ENCODE results near the gene PRKAR1B. TPM values are rescaled to one million over a fixed set of nuclear protein-coding genes. Genes with fewer than 3 reads are reported as not detected.

PRKAR1B gene
- total RNA-seq, 1 experiment from 2014 or later = 14.1 TPM

- no peak overlapping the region for H3K4me2 ChIP-seq (ENCODE audit: low read length)
- no peaks in the 10 kb centered on the region for H4K20me1 ChIP-seq (ENCODE audit: insufficient read depth)
- no peak overlapping the region for H3K4me3 ChIP-seq (replicated peaks in 1 of 2; ENCODE audit: low read depth in 1 of 2, low read length in 2 of 2)
- H3K27ac ChIP-seq (ENCODE audit: low read depth, low read length) = no peak overlapping the region
- H3K9me2 ChIP-seq (ENCODE audit: insufficient read depth) = no peaks in the 10 kb centered on the region
- intact Hi-C loops (cut with micrococcal nuclease) = no loop called here
- H3K36me3 ChIP-seq (ENCODE audit: control insufficient read depth in 1 of 2, insufficient read depth in 2 of 2, low read length in 2 of 2) = no peaks in the 10 kb centered on the region
- no peak overlapping the region for H2AFZ ChIP-seq (ENCODE audit: low read depth, low read length, poor library complexity, severe bottlenecking)
- BruUV-seq (replicated peaks) = no TSS peak
- no peaks in the 10 kb centered on the region for H3K27me3 ChIP-seq (ENCODE audit: insufficient read depth, low read length)
- no peaks in the 10 kb centered on the region for H3K79me2 ChIP-seq (ENCODE audit: insufficient read depth, low read length)
- H3K4me1 ChIP-seq (ENCODE audit: control insufficient read depth in 1 of 2, insufficient read depth in 2 of 2, low read length in 2 of 2) = no peaks in the 10 kb centered on the region
- H3K9ac ChIP-seq (ENCODE audit: low read length) = no peak overlapping the region
- CTCF ChIA-PET = no interaction called here
- TF ChIP-seq EGR1 (IDR thresholded peaks at IDR 0.05; ENCODE audit: low read depth) (no peak), MAX (IDR thresholded peaks at IDR 0.05) (no peak)
- RAD21 ChIA-PET (ENCODE audit: low non-redundant PET in 1 of 2, low total read pairs in 2 of 2, uncharacterized antibody in 2 of 2, unreplicated experiment in 2 of 2) = no interaction called here
- ATAC-seq (no peak), DNase-seq (ENCODE audit: low read depth, low spot score) (no peak)
- no peaks in the 10 kb centered on the region for H3K9me3 ChIP-seq (ENCODE audit: control insufficient read depth in 1 of 2, insufficient read depth in 1 of 2, low read depth in 1 of 2, low read length in 2 of 2)
- POLR2A ChIA-PET = no interaction called here
These were observed 116.4 kb downstream of the PRKAR1B start for GRCh38 chr7:610531-611280.

GRCh38 chr7:610141-610530 is 116.9 kb downstream of the PRKAR1B start:
- POLR2A ChIA-PET = no interaction called here
- no peaks in the 10 kb centered on the region for H3K27me3 ChIP-seq (ENCODE audit: insufficient read depth, low read length)
- BruUV-seq (replicated peaks) = no TSS peak
- CTCF ChIA-PET = no interaction called here
- RAD21 ChIA-PET (ENCODE audit: low non-redundant PET in 1 of 2, low total read pairs in 2 of 2, uncharacterized antibody in 2 of 2, unreplicated experiment in 2 of 2) = no interaction called here
- TF ChIP-seq SIN3A (IDR thresholded peaks at IDR 0.05; ENCODE audit: low read depth) (no peak), SRF (IDR thresholded peaks at IDR 0.05; ENCODE audit: low read depth) (no peak), MAX (IDR thresholded peaks at IDR 0.05) (no peak), ZFX (IDR thresholded peaks at IDR 0.05) (no peak), SP1 (IDR thresholded peaks at IDR 0.05; ENCODE audit: low read depth) (no peak), JUND (IDR thresholded peaks at IDR 0.05) (no peak), TCF7L2 (IDR thresholded peaks at IDR 0.05; ENCODE audit: borderline replicate concordance, extremely low read depth, insufficient read depth, insufficient read length) (no peak), ATF3 (IDR thresholded peaks at IDR 0.05) (no peak), EZH2 (IDR thresholded peaks at IDR 0.05) (no peak), POLR2A (IDR thresholded peaks at IDR 0.05; ENCODE audit: borderline replicate concordance, extremely low read depth, insufficient read depth, insufficient read length) (no peak), RAD21 (IDR thresholded peaks at IDR 0.05; ENCODE audit: low read depth) (no peak), REST (IDR thresholded peaks at IDR 0.05; ENCODE audit: low read depth) (no peak), CBX3 (IDR thresholded peaks at IDR 0.05; ENCODE audit: low read depth) (no peak), EZH2phosphoT487 (IDR thresholded peaks at IDR 0.05; ENCODE audit: borderline replicate concordance) (no peak), FOSL1 (IDR thresholded peaks at IDR 0.05; ENCODE audit: low read depth) (no peak), ZNF274 (IDR thresholded peaks at IDR 0.05; ENCODE audit: low read depth, low read length) (no peak), CEBPB (IDR thresholded peaks at IDR 0.05; ENCODE audit: low read depth) (no peak), EGR1 (IDR thresholded peaks at IDR 0.05; ENCODE audit: low read depth) (no peak)
- no peak; the same call in 1 of the 2 replicates for ATAC-seq
- H2AFZ ChIP-seq (ENCODE audit: low read depth, low read length, poor library complexity, severe bottlenecking) = no peak overlapping the region
- no peaks in the 10 kb centered on the region for H3K4me1 ChIP-seq (ENCODE audit: control insufficient read depth in 1 of 2, insufficient read depth in 2 of 2, low read length in 2 of 2)
- no peaks in the 10 kb centered on the region for H3K9me3 ChIP-seq (ENCODE audit: control insufficient read depth in 1 of 2, insufficient read depth in 1 of 2, low read depth in 1 of 2, low read length in 2 of 2)
- no peaks in the 10 kb centered on the region for H3K36me3 ChIP-seq (ENCODE audit: control insufficient read depth in 1 of 2, insufficient read depth in 2 of 2, low read length in 2 of 2)
- no peaks in the 10 kb centered on the region for H3K79me2 ChIP-seq (ENCODE audit: insufficient read depth, low read length)
- H3K27ac ChIP-seq (ENCODE audit: low read depth, low read length) = no peak overlapping the region
- no peak overlapping the region for H3K4me3 ChIP-seq (replicated peaks in 1 of 2; ENCODE audit: low read depth in 1 of 2, low read length in 2 of 2)
- intact Hi-C loops (cut with micrococcal nuclease) = no loop called here
- no peak overlapping the region for H3K9ac ChIP-seq (ENCODE audit: low read length)
- DNase-seq (ENCODE audit: low read depth, low spot score) = no peak
- H3K4me2 ChIP-seq (ENCODE audit: low read length) = no peak overlapping the region
- H3K9me2 ChIP-seq (ENCODE audit: insufficient read depth) = no peaks in the 10 kb centered on the region
- H4K20me1 ChIP-seq (ENCODE audit: insufficient read depth) = no peaks in the 10 kb centered on the region

All from HCT116 (cell line).